HG02943 (cell line): ENCODE measurements around the gene LDLR.
"Not testable (repeated sequence)": the region's sequence is repeated elsewhere in the genome, so short reads cannot be mapped to it uniquely, and the experiment has no call there.

Experiments
- ATAC-seq: cut with Tn5 transposase; IDR thresholded peaks from one replicate; pipeline ENCODE4 v1.9.1; 2021; ENCODE audit warnings: mild to moderate bottlenecking, low read depth, moderate library complexity; ENCODE audit not compliant: unreplicated experiment

The LDLR gene

GRCh38 chr19:11102944-11103343, 13.7 kb downstream of the LDLR start:
- ATAC-seq = no peak

DNA sequence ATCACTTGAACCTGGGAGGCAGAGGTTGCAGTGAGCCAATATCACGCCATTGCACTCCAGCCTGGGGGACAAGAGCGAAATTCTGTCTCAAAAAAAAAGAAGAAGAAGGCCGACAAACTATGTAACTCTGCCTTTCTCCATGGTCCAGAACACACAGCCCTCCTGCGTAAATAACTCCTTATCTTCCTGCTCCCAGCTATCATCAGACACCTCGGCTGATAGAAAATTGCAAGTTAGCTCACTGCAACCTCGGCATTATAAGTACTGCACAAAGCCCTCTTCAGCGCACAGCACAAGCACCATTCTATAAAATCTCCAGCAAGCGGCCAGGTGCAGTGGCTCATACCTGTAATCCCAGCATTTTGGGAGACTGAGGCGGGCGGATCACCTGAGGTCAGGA, 14.4 kb downstream of the LDLR start:
- ATAC-seq = not testable (repeated sequence)

DNA sequence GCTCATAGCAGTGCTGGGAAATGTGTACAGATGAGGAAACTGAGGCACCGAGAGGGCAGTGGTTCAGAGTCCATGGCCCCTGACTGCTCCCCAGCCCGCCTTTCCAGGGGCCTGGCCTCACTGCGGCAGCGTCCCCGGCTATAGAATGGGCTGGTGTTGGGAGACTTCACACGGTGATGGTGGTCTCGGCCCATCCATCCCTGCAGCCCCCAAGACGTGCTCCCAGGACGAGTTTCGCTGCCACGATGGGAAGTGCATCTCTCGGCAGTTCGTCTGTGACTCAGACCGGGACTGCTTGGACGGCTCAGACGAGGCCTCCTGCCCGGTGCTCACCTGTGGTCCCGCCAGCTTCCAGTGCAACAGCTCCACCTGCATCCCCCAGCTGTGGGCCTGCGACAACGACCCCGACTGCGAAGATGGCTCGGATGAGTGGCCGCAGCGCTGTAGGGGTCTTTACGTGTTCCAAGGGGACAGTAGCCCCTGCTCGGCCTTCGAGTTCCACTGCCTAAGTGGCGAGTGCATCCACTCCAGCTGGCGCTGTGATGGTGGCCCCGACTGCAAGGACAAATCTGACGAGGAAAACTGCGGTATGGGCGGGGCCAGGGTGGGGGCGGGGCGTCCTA, 15.9 kb downstream of the LDLR start:
- ATAC-seq = no peak

DNA sequence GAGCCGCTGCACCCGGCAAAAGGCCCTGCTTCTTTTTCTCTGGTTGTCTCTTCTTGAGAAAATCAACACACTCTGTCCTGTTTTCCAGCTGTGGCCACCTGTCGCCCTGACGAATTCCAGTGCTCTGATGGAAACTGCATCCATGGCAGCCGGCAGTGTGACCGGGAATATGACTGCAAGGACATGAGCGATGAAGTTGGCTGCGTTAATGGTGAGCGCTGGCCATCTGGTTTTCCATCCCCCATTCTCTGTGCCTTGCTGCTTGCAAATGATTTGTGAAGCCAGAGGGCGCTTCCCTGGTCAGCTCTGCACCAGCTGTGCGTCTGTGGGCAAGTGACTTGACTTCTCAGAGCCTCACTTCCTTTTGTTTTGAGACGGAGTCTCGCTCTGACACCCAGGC, 17.2 kb downstream of the LDLR start:
- no peak for ATAC-seq

DNA sequence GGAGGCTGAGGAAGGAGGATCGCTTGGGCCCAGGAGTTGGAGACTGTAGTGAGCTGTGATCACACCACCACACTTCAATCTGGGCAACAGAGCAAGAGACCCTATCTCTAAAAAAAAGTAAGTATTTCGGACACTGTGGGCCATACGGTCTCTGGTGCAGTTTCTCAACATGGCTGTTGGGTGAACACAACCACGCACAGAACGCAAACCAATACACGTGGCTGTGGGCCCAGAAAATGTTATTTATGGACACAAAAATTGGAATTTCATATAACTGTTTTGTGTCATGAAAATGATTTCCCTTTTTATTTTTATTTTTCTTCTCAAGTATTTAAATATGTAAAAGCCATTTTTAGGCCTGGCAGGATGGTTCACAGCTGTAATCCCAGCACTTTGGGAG, 19.5 kb downstream of the LDLR start:
- ATAC-seq = no peak

DNA sequence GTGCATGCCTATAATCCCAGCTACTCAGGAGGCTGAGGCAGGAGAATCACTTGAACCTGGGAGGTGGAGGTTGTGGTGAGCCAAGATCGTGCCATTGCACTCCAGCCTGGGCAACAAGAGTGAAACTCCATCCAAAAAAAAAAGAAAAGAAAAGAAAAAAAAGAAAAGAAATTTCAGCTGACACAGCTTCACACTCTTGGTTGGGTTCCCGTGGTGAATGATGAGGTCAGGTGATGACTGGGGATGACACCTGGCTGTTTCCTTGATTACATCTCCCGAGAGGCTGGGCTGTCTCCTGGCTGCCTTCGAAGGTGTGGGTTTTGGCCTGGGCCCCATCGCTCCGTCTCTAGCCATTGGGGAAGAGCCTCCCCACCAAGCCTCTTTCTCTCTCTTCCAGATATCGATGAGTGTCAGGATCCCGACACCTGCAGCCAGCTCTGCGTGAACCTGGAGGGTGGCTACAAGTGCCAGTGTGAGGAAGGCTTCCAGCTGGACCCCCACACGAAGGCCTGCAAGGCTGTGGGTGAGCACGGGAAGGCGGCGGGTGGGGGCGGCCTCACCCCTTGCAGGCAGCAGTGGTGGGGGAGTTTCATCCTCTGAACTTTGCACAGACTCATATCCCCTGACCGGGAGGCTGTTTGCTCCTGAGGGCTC, 22.0 kb downstream of the LDLR start:
- no peak for ATAC-seq

- ATAC-seq = no peak
Observed at GRCh38 chr19:11111771-11112144, 22.5 kb downstream of the LDLR start.

DNA sequence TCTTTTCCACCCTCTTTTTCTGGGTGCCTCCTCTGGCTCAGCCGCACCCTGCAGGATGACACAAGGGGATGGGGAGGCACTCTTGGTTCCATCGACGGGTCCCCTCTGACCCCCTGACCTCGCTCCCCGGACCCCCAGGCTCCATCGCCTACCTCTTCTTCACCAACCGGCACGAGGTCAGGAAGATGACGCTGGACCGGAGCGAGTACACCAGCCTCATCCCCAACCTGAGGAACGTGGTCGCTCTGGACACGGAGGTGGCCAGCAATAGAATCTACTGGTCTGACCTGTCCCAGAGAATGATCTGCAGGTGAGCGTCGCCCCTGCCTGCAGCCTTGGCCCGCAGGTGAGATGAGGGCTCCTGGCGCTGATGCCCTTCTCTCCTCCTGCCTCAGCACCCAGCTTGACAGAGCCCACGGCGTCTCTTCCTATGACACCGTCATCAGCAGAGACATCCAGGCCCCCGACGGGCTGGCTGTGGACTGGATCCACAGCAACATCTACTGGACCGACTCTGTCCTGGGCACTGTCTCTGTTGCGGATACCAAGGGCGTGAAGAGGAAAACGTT, 24.0 kb downstream of the LDLR start:
- ATAC-seq = no peak

DNA sequence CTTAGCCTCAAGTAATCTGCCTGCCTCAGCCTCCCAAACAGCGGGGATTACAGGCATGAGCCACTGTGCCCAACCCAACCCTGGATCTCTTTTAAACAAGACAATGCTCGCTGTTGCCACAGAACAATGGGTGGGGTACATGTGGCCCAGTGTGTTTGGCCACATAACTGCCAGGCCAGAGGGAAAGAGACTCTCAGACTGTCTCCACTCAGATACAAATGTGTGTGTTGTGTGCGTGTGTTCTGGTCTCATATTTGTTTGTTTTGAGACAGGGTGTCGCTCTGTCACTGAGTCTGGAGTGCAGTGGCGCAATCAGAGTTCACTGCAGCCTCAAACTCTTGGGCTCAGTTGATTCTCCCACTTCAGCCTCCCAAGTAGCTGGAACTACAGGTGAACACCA, 25.8 kb downstream of the LDLR start:
- no peak for ATAC-seq

DNA sequence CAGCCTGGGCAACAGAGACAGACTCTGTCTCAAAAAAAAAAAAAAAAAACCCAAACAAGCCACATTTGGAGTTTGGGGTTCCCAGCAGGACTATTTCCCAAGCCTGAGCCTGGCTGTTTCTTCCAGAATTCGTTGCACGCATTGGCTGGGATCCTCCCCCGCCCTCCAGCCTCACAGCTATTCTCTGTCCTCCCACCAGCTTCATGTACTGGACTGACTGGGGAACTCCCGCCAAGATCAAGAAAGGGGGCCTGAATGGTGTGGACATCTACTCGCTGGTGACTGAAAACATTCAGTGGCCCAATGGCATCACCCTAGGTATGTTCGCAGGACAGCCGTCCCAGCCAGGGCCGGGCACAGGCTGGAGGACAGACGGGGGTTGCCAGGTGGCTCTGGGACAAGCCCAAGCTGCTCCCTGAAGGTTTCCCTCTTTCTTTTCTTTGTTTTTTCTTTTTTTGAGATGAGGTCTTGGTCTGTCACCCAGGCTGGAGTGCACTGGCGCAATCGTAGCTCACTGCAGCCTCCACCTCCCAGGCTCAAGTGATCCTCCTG, 26.7 kb downstream of the LDLR start:
- ATAC-seq = no peak

DNA sequence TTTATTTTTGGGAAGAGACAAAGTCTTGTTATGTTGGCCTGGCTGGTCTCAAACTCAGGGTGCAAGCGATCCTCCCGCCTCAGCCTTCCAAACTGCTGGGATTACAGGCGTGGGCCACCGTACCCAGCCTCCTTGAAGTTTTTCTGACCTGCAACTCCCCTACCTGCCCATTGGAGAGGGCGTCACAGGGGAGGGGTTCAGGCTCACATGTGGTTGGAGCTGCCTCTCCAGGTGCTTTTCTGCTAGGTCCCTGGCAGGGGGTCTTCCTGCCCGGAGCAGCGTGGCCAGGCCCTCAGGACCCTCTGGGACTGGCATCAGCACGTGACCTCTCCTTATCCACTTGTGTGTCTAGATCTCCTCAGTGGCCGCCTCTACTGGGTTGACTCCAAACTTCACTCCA, 27.2 kb downstream of the LDLR start:
- ATAC-seq = no peak

GRCh38 chr19:11121963-11122362, 32.7 kb downstream of the LDLR start:
- ATAC-seq = not testable (repeated sequence)

DNA sequence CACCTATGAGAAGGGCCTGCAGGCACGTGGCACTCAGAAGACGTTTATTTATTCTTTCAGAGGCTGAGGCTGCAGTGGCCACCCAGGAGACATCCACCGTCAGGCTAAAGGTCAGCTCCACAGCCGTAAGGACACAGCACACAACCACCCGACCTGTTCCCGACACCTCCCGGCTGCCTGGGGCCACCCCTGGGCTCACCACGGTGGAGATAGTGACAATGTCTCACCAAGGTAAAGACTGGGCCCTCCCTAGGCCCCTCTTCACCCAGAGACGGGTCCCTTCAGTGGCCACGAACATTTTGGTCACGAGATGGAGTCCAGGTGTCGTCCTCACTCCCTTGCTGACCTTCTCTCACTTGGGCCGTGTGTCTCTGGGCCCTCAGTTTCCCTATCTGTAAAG, 33.9 kb downstream of the LDLR start:
- no peak for ATAC-seq

- not testable (repeated sequence) for ATAC-seq
Observed at GRCh38 chr19:11124157-11124556, 34.9 kb downstream of the LDLR start.

- ATAC-seq = no peak
Observed at GRCh38 chr19:11125994-11126685, 36.9 kb downstream of the LDLR start.

DNA sequence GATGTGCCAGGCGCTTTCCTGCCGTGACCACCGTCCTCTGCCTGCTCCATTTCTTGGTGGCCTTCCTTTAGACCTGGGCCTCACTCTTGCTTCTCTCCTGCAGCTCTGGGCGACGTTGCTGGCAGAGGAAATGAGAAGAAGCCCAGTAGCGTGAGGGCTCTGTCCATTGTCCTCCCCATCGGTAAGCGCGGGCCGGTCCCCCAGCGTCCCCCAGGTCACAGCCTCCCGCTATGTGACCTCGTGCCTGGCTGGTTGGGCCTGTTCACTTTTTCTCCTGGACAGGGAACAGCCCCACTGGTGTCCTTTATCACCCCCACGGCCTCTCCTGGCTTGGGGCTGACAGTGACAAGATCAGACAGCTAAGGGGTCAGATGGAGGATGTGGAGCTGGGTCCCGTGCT, 38.6 kb downstream of the LDLR start:
- no peak for ATAC-seq

DNA sequence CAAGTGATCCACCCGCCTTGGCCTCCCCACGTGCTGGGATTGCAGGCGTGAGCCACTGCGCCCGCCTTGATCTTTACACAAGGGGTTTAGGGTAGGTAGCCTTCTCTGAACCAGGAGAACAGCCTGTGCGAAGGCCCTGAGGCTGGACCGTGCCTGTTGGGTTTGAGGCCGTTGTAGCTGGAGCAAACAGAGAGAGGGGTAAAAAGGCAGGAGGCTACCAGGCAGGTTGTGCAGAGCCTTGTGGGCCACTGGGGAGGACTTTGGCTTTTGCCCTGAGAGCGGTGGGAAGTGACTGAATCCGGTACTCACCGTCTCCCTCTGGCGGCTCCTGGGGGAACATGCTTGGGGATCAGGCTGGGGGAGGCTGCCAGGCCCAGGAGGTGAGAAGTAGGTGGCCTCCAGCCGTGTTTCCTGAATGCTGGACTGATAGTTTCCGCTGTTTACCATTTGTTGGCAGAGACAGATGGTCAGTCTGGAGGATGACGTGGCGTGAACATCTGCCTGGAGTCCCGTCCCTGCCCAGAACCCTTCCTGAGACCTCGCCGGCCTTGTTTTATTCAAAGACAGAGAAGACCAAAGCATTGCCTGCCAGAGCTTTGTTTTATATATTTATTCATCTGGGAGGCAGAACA, 41.7 kb downstream of the LDLR start:
- ATAC-seq = no peak

DNA sequence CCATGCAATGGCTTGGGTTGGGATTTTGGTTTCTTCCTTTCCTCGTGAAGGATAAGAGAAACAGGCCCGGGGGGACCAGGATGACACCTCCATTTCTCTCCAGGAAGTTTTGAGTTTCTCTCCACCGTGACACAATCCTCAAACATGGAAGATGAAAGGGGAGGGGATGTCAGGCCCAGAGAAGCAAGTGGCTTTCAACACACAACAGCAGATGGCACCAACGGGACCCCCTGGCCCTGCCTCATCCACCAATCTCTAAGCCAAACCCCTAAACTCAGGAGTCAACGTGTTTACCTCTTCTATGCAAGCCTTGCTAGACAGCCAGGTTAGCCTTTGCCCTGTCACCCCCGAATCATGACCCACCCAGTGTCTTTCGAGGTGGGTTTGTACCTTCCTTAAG, 42.2 kb downstream of the LDLR start:
- ATAC-seq = no peak

DNA sequence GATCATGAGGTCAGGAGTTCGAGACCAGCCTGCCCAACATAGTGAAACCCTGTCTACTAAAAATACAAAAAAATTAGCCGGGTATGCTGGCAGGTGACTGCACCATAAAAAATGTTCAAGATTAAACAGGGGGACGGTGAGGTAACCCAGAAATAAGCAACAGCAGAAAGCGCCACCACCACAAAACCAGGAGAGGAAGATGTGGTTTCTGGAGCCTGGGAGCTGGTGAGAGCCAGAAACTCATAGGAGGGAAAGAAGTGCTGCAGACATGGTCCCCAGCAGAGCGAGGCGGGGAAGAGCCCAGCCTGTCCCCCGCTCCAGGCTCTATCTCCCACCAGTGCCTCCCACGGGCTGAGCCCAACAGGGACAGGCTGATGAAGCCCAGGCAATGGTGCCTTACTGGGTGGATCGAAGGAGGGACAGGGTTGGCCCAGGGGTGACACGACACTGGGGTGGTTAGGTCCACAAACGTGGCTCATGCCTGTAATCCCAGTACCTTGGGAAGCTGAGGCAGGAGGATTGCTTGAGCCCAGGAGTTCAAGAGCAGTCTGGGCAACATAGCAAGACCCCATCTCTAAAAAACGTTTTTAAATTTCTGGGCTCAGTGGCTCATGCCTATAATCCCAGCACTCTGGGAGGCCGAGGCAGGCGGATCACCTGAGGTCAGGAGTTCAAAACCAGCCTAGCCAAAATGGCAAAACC, 47.3 kb downstream of the LDLR start:
- no peak for ATAC-seq
